BLaER1 (cell line): ENCODE measurements around the gene KRTAP12-3.
"Not testable (repeated sequence)": the region's sequence is repeated elsewhere in the genome, so short reads cannot be mapped to it uniquely, and the experiment has no call there.

Experiments used
- H3K27ac ChIP-seq: shearing (Covaris generic); formaldehyde crosslinking; 2 replicates; pipeline ENCODE4 v1.8.1; 2022
- H3K27me3 ChIP-seq: shearing (Covaris generic); formaldehyde crosslinking; 2 replicates; pipeline ENCODE4 v1.8.1; 2022
- H3K36me3 ChIP-seq: shearing (Covaris generic); formaldehyde crosslinking; 2 replicates; pipeline ENCODE4 v1.8.1; 2022
- H3K4me1 ChIP-seq: shearing (Covaris generic); formaldehyde crosslinking; 2 replicates; pipeline ENCODE4 v1.8.1; 2022
- H3K4me2 ChIP-seq: shearing (Covaris generic); formaldehyde crosslinking; 2 replicates; pipeline ENCODE4 v1.8.1; 2022
- H3K4me3 ChIP-seq: shearing (Covaris generic); formaldehyde crosslinking; 2 replicates; pipeline ENCODE4 v1.8.1; 2022
- H3K9ac ChIP-seq: shearing (Covaris generic); formaldehyde crosslinking; 2 replicates; pipeline ENCODE4 v1.8.1; 2022
- H3K9me3 ChIP-seq: shearing (Covaris generic); formaldehyde crosslinking; 2 replicates; pipeline ENCODE4 v1.8.1; 2022
- H4K20me1 ChIP-seq: shearing (Covaris generic); formaldehyde crosslinking; 2 replicates; pipeline ENCODE4 v1.8.1; 2022
- Cebpa-rat ChIP-seq: shearing (Covaris generic); IDR thresholded peaks from 2 replicates; pipeline ENCODE4 v1.8.1; 2022

Gene KRTAP12-3

GRCh38 chr21:44684483-44684882 is 26.8 kb downstream of the KRTAP12-3 start:
- no peak for TF ChIP-seq Cebpa-rat
- Histone ChIP-seq H3K27ac (no peak overlapping the region), H3K4me2 (no peak overlapping the region), H3K36me3 (no peaks in the 10 kb centered on the region), H3K4me1 (no peaks in the 10 kb centered on the region), H3K4me3 (no peak overlapping the region), H3K9ac (no peak overlapping the region), H3K27me3 (no peaks in the 10 kb centered on the region), H3K9me3 (no peaks in the 10 kb centered on the region), H4K20me1 (no peaks in the 10 kb centered on the region)

- not testable (repeated sequence) for H3K4me3 ChIP-seq, H3K9ac ChIP-seq, H3K27me3 ChIP-seq, H3K4me2 ChIP-seq, H3K27ac ChIP-seq, H3K36me3 ChIP-seq, H3K9me3 ChIP-seq, H3K4me1 ChIP-seq, H4K20me1 ChIP-seq
Observed at GRCh38 chr21:44685050-44685449, 27.3 kb downstream of the KRTAP12-3 start.

GRCh38 chr21:44686000-44686781 is 28.5 kb downstream of the KRTAP12-3 start:
- no peaks in the 10 kb centered on the region for H3K9me3 ChIP-seq
- no peak overlapping the region for H3K4me2 ChIP-seq
- TF ChIP-seq Cebpa-rat: no peak
- H3K4me1 ChIP-seq: no peaks in the 10 kb centered on the region
- no peaks in the 10 kb centered on the region for H3K27me3 ChIP-seq
- H3K4me3 ChIP-seq: no peak overlapping the region
- H3K9ac ChIP-seq: no peak overlapping the region
- no peaks in the 10 kb centered on the region for H3K36me3 ChIP-seq
- no peak overlapping the region for H3K27ac ChIP-seq
- no peaks in the 10 kb centered on the region for H4K20me1 ChIP-seq

GRCh38 chr21:44686843-44687561 is 29.3 kb downstream of the KRTAP12-3 start:
- no peak overlapping the region for H3K4me2 ChIP-seq
- no peaks in the 10 kb centered on the region for H3K4me1 ChIP-seq
- H3K36me3 ChIP-seq: no peaks in the 10 kb centered on the region
- no peaks in the 10 kb centered on the region for H3K27me3 ChIP-seq
- H4K20me1 ChIP-seq: no peaks in the 10 kb centered on the region
- H3K9ac ChIP-seq: 0 out of 2 replicates have a peak overlapping the region, but pooled peaks have one; percentile 7
- H3K4me3 ChIP-seq: no peak overlapping the region
- no peak for TF ChIP-seq Cebpa-rat
- no peaks in the 10 kb centered on the region for H3K9me3 ChIP-seq
- no peak overlapping the region for H3K27ac ChIP-seq

- H3K4me1 ChIP-seq: no peaks in the 10 kb centered on the region
- no peaks in the 10 kb centered on the region for H3K27me3 ChIP-seq
- H3K36me3 ChIP-seq: no peaks in the 10 kb centered on the region
- no peaks in the 10 kb centered on the region for H4K20me1 ChIP-seq
- no peak overlapping the region for H3K27ac ChIP-seq
- H3K4me2 ChIP-seq: no peak overlapping the region
- no peak overlapping the region for H3K9ac ChIP-seq
- no peak for TF ChIP-seq Cebpa-rat
- no peak overlapping the region for H3K4me3 ChIP-seq
- peaks cover 4% of the 10 kb centered on the region for H3K9me3 ChIP-seq
Observed at GRCh38 chr21:44687671-44688070, 29.9 kb downstream of the KRTAP12-3 start.

GRCh38 chr21:44689740-44690139 is 32.0 kb downstream of the KRTAP12-3 start:
- H3K27ac ChIP-seq, H3K4me3 ChIP-seq, H3K4me2 ChIP-seq, H3K4me1 ChIP-seq, H3K9ac ChIP-seq, H3K27me3 ChIP-seq, H3K36me3 ChIP-seq, H4K20me1 ChIP-seq: not testable (repeated sequence)
- peaks cover 21% of the 10 kb centered on the region for H3K9me3 ChIP-seq

GRCh38 chr21:44691686-44692085 is 34.0 kb downstream of the KRTAP12-3 start:
- no peaks in the 10 kb centered on the region for H3K36me3 ChIP-seq

GRCh38 chr21:44692798-44693512 is 35.2 kb downstream of the KRTAP12-3 start:
- Histone ChIP-seq H4K20me1 (no peaks in the 10 kb centered on the region), H3K9me3 (peaks cover 21% of the 10 kb centered on the region), H3K36me3 (no peaks in the 10 kb centered on the region), H3K4me3 (no peak overlapping the region), H3K9ac (no peak overlapping the region), H3K4me1 (no peaks in the 10 kb centered on the region), H3K4me2 (no peak overlapping the region), H3K27ac (no peak overlapping the region), H3K27me3 (peaks cover 6% of the 10 kb centered on the region)
- TF ChIP-seq Cebpa-rat: peak; percentile 57; the same call in 1 of the 2 replicates

More at GRCh38 chr21:44691686-44692085, 34.0 kb downstream of the KRTAP12-3 start:
- Histone ChIP-seq H3K9me3 (peaks cover 21% of the 10 kb centered on the region), H3K27ac (no peak overlapping the region), H3K4me1 (no peaks in the 10 kb centered on the region), H3K9ac (no peak overlapping the region), H3K4me3 (no peak overlapping the region), H3K27me3 (no peaks in the 10 kb centered on the region), H3K4me2 (no peak overlapping the region), H4K20me1 (no peaks in the 10 kb centered on the region)
- no peak for TF ChIP-seq Cebpa-rat

GRCh38 chr21:44694776-44695175 is 37.0 kb downstream of the KRTAP12-3 start:
- Histone ChIP-seq H3K27ac (no peak overlapping the region), H4K20me1 (no peaks in the 10 kb centered on the region), H3K9ac (no peak overlapping the region), H3K4me2 (no peak overlapping the region), H3K4me1 (no peaks in the 10 kb centered on the region; the same call in 1 of the 2 replicates), H3K9me3 (peaks cover 21% of the 10 kb centered on the region), H3K36me3 (no peaks in the 10 kb centered on the region), H3K27me3 (peaks cover 24% of the 10 kb centered on the region), H3K4me3 (no peak overlapping the region)
- no peak for TF ChIP-seq Cebpa-rat

GRCh38 chr21:44695184-44695583 is 37.5 kb downstream of the KRTAP12-3 start:
- H3K4me1 ChIP-seq: peaks cover 3% of the 10 kb centered on the region
- H3K4me2 ChIP-seq: no peak overlapping the region
- H3K27ac ChIP-seq: no peak overlapping the region
- H4K20me1 ChIP-seq: no peaks in the 10 kb centered on the region
- H3K36me3 ChIP-seq: no peaks in the 10 kb centered on the region
- no peak for TF ChIP-seq Cebpa-rat
- H3K9me3 ChIP-seq: peaks cover 21% of the 10 kb centered on the region
- H3K9ac ChIP-seq: no peak overlapping the region
- peaks cover 28% of the 10 kb centered on the region for H3K27me3 ChIP-seq
- no peak overlapping the region for H3K4me3 ChIP-seq
